Left colon (tissue), 2 donors: Measurements from ENCODE around the gene ZNF532. TPM values are rescaled to one million over a fixed set of nuclear protein-coding genes. Genes with fewer than 3 reads are reported as not detected.
"Not testable (repeated sequence)": the region's sequence is repeated elsewhere in the genome, so short reads cannot be mapped to it uniquely, and the experiment has no call there.

Source experiments
- ATAC-seq: fragments of 200-7000 bp; cut with Tn5 transposase; one replicate; pipeline ENCODE4 v1.9.1; 2020; ENCODE audit warnings: mild to moderate bottlenecking, moderate library complexity
- DNase-seq, 2 donors: peaks; one replicate each; pipeline ENCODE4 v3.0.0-alpha.2; 2020
- intact Hi-C, 2 donors: fragments of 100-400 bp; cut with DNase I in 1 of 2; cut with micrococcal nuclease in 1 of 2; formaldehyde crosslinking; loops; one replicate each; pipeline versions ENCODE4 v1.11.2 to v1.14.0; 2022; cut with DNase I, micrococcal nuclease
- total RNA-seq, 2 donors: library from RNA; stranded (reverse); fragmentation: NEBNext Ultra II Directional; extraction: Animal tissue kit (Norgen Biotek cat#: 25700); gene quantifications; one replicate each; pipeline ENCODE4 v1.2.1, GENCODE V29; 2021
- donor health status: DM: no; HTN: no; CAD: no.
- donor health status: DM: yes; HTN: yes; CAD: no.

The ZNF532 gene
- total RNA-seq, 2 donors from 2014 or later = 7.1 to 17.2 TPM

GRCh38 chr18:58847383-58848071 is 17.1 kb upstream of the ZNF532 start:
- no peak for ATAC-seq
- peak in 1 of 2 donors; percentile 26 for DNase-seq
- intact Hi-C loops = no loop called here

- no peak for DNase-seq
- no peak for ATAC-seq
- intact Hi-C loops = no loop called here
Observed at GRCh38 chr18:58848685-58849084, 16.0 kb upstream of the ZNF532 start.

GRCh38 chr18:58850786-58851469 is 13.7 kb upstream of the ZNF532 start:
- intact Hi-C loops = no loop called here
- DNase-seq (no peak), ATAC-seq (no peak)

- ATAC-seq = no peak
- intact Hi-C loops = no loop called here
- no peak for DNase-seq
Observed at GRCh38 chr18:58851856-58852255, 12.8 kb upstream of the ZNF532 start.

- no peak for DNase-seq
- no peak for ATAC-seq
- intact Hi-C loops = no loop called here
Observed at GRCh38 chr18:58852629-58853028, 12.0 kb upstream of the ZNF532 start.

GRCh38 chr18:58853561-58853960 is 11.1 kb upstream of the ZNF532 start:
- DNase-seq (no peak), ATAC-seq (no peak)
- intact Hi-C loops = no loop called here

GRCh38 chr18:58855521-58855920 is 9.2 kb upstream of the ZNF532 start:
- peak in 1 of 2 donors; percentile 28 for DNase-seq
- intact Hi-C loops = not testable (repeated sequence)
- ATAC-seq = peak; percentile 97

GRCh38 chr18:58856881-58857280 is 7.8 kb upstream of the ZNF532 start:
- DNase-seq (no peak), ATAC-seq (no peak)
- intact Hi-C loops = no loop called here

GRCh38 chr18:58858591-58859468 is 5.8 kb upstream of the ZNF532 start:
- ATAC-seq = no peak
- DNase-seq = peak in 1 of 2 donors; percentile 63
- intact Hi-C loops = no loop called here

- ATAC-seq (no peak), DNase-seq (no peak)
Observed at GRCh38 chr18:58859907-58860306, 4.8 kb upstream of the ZNF532 start.

GRCh38 chr18:58860747-58861231 is 3.9 kb upstream of the ZNF532 start:
- intact Hi-C loops = no loop called here
- no peak for ATAC-seq
- no peak for DNase-seq

More at GRCh38 chr18:58859907-58860306, 4.8 kb upstream of the ZNF532 start:
- intact Hi-C loops = no loop called here

- no peak for ATAC-seq
- intact Hi-C loops = no loop called here
- DNase-seq = no peak
Observed at GRCh38 chr18:58861353-58861752, 3.3 kb upstream of the ZNF532 start.

- intact Hi-C loops = no loop called here
- no peak for DNase-seq
- no peak for ATAC-seq
Observed at GRCh38 chr18:58861861-58862301, 2.8 kb upstream of the ZNF532 start.

GRCh38 chr18:58862356-58862755 is 2.3 kb upstream of the ZNF532 start:
- ATAC-seq = no peak
- DNase-seq = no peak
- intact Hi-C loops = no loop called here

GRCh38 chr18:58862851-58863538 is 1.7 kb upstream of the ZNF532 start:
- peak; percentile 35 for ATAC-seq
- DNase-seq = peak in 1 of 2 donors; percentile 44
- intact Hi-C loops = no loop called here

GRCh38 chr18:58863539-58864145 is 1.0 kb upstream of the ZNF532 start:
- ATAC-seq = peak; percentile 89
- peak; percentile 48 to 77 for DNase-seq
- intact Hi-C loops = no loop called here

GRCh38 chr18:58865033-58865590 is 435 bp downstream of the ZNF532 start:
- no peak for ATAC-seq
- intact Hi-C loops = no loop called here
- no peak for DNase-seq

GRCh38 chr18:58865701-58866065 is 1.0 kb downstream of the ZNF532 start:
- intact Hi-C loops = no loop called here
- DNase-seq = no peak

More at GRCh38 chr18:58865701-58866065, 1.0 kb downstream of the ZNF532 start:
- ATAC-seq = no peak
